Esophagus muscularis mucosa (tissue), 4 donors: Measurements from ENCODE around the gene S100B. TPM values are rescaled to one million over a fixed set of nuclear protein-coding genes. Genes with fewer than 3 reads are reported as not detected.

Source experiments
- DNase-seq: peaks from one replicate; pipeline ENCODE4 v3.0.0-alpha.2; 2017; ENCODE audit errors: extremely low spot score
- H3K27ac ChIP-seq, 4 donors: fragments of 200-600 bp; sonication (generic); replicated peaks in 1 of 4; 1 replicate in 3 of 4; 2 replicates in 1 of 4; pipeline ENCODE4 v1.5.1; 2016 to 2019; ENCODE audit warnings: mild to moderate bottlenecking in 1 of 4
- H3K27me3 ChIP-seq, 4 donors: fragments of 200-600 bp; sonication (generic); one replicate each; pipeline versions ENCODE4 v1.5.1 to v1.6.0; 2016 to 2019
- H3K36me3 ChIP-seq, 4 donors: fragments of 200-600 bp; sonication (generic); one replicate each; pipeline ENCODE4 v1.5.1; 2016 to 2019
- H3K4me1 ChIP-seq, 4 donors: fragments of 200-600 bp; sonication (generic); one replicate each; pipeline ENCODE4 v1.5.1; 2016 to 2019
- H3K4me3 ChIP-seq, 4 donors: fragments of 200-600 bp; sonication (generic); 1 replicate in 2 of 4; 2 replicates in 2 of 4; pipeline ENCODE4 v1.5.1; 2016 to 2019; ENCODE audit warnings: mild to moderate bottlenecking in 4 of 4, moderate library complexity in 1 of 4
- H3K9me3 ChIP-seq, 4 donors: fragments of 200-600 bp; sonication (generic); 1 replicate in 3 of 4; 2 replicates in 1 of 4; pipeline ENCODE4 v1.5.1; 2016 to 2019
- CTCF ChIP-seq, 3 experiments: fragments of 200-600 bp in 2 of 3; fragments of 450-650 bp in 1 of 3; sonication (generic) in 2 of 3; IDR thresholded peaks; one replicate each; pipeline ENCODE4 v1.5.1; 2017 to 2019; ENCODE audit warnings: antibody characterized with exemption in 3 of 3, mild to moderate bottlenecking in 2 of 3, moderate library complexity in 1 of 3
- EP300 ChIP-seq: sonication (generic); formaldehyde crosslinking; IDR thresholded peaks from one replicate; pipeline ENCODE4 v1.6.1; 2017; ENCODE audit warnings: antibody characterized with exemption
- POLR2A ChIP-seq: fragments of 450-650 bp; IDR thresholded peaks from one replicate; pipeline ENCODE4 v1.6.1; 2017; ENCODE audit warnings: antibody characterized with exemption, moderate library complexity, mild to moderate bottlenecking, low read depth
- POLR2AphosphoS5 ChIP-seq, 2 donors: sonication (generic); formaldehyde crosslinking; IDR thresholded peaks; one replicate each; pipeline ENCODE4 v1.6.1; 2017; ENCODE audit warnings: antibody characterized with exemption in 2 of 2
- WGBS: methylation state at CpG from one replicate; pipeline ENCODE4 v1.1.5; 2018; 5-methylcytosine and 5-hydroxymethylcytosine counted together
- intact Hi-C: fragments of 100-400 bp; cut with DNase I; formaldehyde crosslinking; loops from one replicate; pipeline ENCODE4 v1.15.1; 2023
- total RNA-seq, 4 donors: library from RNA; depleted of rRNA; stranded (reverse); fragments of >200 nt; gene quantifications; one replicate each; pipeline versions ENCODE4 v1.1.0 to v1.2.1, GENCODE V29; 2016

Gene S100B
- total RNA-seq, 4 donors from 2014 or later = 16.0 to 38.2 (median 30.7) TPM

GRCh38 chr21:46550116-46550941 is 54.6 kb downstream of the S100B start:
- 83% methylated on average over 12 of the region's 12 CpGs for WGBS
- Histone ChIP-seq H3K9me3 (no peaks in the 10 kb centered on the region), H3K27ac (no peak overlapping the region), H3K27me3 (no peaks in the 10 kb centered on the region), H3K36me3 (peaks cover 50 to 96% (median 88%) of the 10 kb centered on the region in 4 donors), H3K4me3 (no peak overlapping the region), H3K4me1 (no peaks in the 10 kb centered on the region)
- peak; percentile 91 for DNase-seq
- intact Hi-C loops = no loop called here
- no peak for TF ChIP-seq EP300
- TF ChIP-seq POLR2AphosphoS5 (IDR thresholded peaks at IDR 0.05) = no peak
- no peak for TF ChIP-seq POLR2A
- TF ChIP-seq CTCF (IDR thresholded peaks at IDR 0.05) = no peak

GRCh38 chr21:46549650-46550049 is 55.2 kb downstream of the S100B start:
- no peaks in the 10 kb centered on the region for H3K9me3 ChIP-seq
- no peaks in the 10 kb centered on the region for H3K27me3 ChIP-seq
- intact Hi-C loops = no loop called here
- H3K4me1 ChIP-seq = no peaks in the 10 kb centered on the region
- 92% methylated on average over 18 of the region's 18 CpGs for WGBS
- DNase-seq = peak; percentile 82
- H3K27ac ChIP-seq = no peak overlapping the region
- peaks cover 43 to 96% (median 86%) of the 10 kb centered on the region in 4 donors for H3K36me3 ChIP-seq
- H3K4me3 ChIP-seq = no peak overlapping the region
- no peak for TF ChIP-seq POLR2A
- no peak for TF ChIP-seq EP300
- no peak for TF ChIP-seq CTCF (IDR thresholded peaks at IDR 0.05)
- no peak for TF ChIP-seq POLR2AphosphoS5 (IDR thresholded peaks at IDR 0.05)

Other genes with a start within 250 kb of the S100B start
- gene DIP2A, start 146.2 kb downstream of the S100B start, total RNA-seq = 10 to 100 TPM; 19.2 to 33.4 (median 28.7) TPM
- gene PRMT2, start 30.6 kb upstream of the S100B start, total RNA-seq = 100 to 1,000 TPM; 136 to 161 (median 142) TPM